GM12872 (cell line): ENCODE data around the gene MANSC1.

Source experiments
- TF ChIP-seq, protein P1 (sequence below): IDR thresholded peaks from 3 replicates; pipeline ENCODE4 v1.5.1; 2011; ENCODE audit warnings: low read depth, mild to moderate bottlenecking, low read length, moderate library complexity; ENCODE audit not compliant: insufficient read depth

Gene MANSC1

GRCh38 chr12:12376646-12377448, 26.8 kb upstream of the MANSC1 start:
- TF ChIP-seq, protein P1, sequence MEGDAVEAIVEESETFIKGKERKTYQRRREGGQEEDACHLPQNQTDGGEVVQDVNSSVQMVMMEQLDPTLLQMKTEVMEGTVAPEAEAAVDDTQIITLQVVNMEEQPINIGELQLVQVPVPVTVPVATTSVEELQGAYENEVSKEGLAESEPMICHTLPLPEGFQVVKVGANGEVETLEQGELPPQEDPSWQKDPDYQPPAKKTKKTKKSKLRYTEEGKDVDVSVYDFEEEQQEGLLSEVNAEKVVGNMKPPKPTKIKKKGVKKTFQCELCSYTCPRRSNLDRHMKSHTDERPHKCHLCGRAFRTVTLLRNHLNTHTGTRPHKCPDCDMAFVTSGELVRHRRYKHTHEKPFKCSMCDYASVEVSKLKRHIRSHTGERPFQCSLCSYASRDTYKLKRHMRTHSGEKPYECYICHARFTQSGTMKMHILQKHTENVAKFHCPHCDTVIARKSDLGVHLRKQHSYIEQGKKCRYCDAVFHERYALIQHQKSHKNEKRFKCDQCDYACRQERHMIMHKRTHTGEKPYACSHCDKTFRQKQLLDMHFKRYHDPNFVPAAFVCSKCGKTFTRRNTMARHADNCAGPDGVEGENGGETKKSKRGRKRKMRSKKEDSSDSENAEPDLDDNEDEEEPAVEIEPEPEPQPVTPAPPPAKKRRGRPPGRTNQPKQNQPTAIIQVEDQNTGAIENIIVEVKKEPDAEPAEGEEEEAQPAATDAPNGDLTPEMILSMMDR: peak; percentile 52

GRCh38 chr12:12372946-12373722, 23.1 kb upstream of the MANSC1 start:
- TF ChIP-seq, protein P1: no peak

GRCh38 chr12:12367482-12367998, 17.5 kb upstream of the MANSC1 start:
- TF ChIP-seq, protein P1: no peak

- TF ChIP-seq, protein P1: no peak
These were observed 16.8 kb upstream of the MANSC1 start for GRCh38 chr12:12366701-12367481.

GRCh38 chr12:12365931-12366431, 15.9 kb upstream of the MANSC1 start:
- TF ChIP-seq, protein P1: no peak

DNA sequence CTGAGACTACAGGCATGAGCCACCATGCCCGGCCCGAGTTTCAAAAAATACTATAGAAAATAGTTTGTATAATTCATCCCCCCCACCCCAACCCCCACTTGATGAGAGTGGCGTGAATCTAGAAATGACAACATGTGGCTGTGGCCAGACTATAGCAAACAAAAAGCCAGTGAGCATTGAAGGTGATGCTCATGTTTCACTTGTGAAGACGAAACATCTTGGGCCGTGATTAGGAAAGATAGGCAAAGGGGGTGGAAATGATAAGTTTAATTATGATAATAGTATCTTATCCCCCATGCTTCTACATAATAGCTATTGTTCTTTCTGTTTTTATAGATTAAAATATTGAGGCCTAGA, 15.4 kb upstream of the MANSC1 start:
- TF ChIP-seq, protein P1: no peak
